T-helper 17 cell (primary cell): Measurements from ENCODE around the gene STAG2. TPM values are rescaled to one million over a fixed set of nuclear protein-coding genes. Genes with fewer than 3 reads are reported as not detected.
"Not testable (repeated sequence)": the region's sequence is repeated elsewhere in the genome, so short reads cannot be mapped to it uniquely, and the experiment has no call there.

ENCODE experiments used
- ATAC-seq: fragments of 150-1000 bp; cut with Tn5 transposase; 2 replicates; pipeline ENCODE4 v1.10.0; 2021; ENCODE audit warnings: mild to moderate bottlenecking, moderate library complexity
- DNase-seq, 3 donors: peaks; one replicate each; pipeline versions ENCODE4 v3.0.0 to v3.0.0-alpha.2; 2020 to 2021
- H3K9me3 ChIP-seq: one replicate; pipeline ENCODE4 v1.7.0; 2013; ENCODE audit warnings: low read length, mild to moderate bottlenecking; ENCODE audit not compliant: control insufficient read depth, poor library complexity, severe bottlenecking
- H3K27ac Mint-ChIP-seq: one replicate; pipeline ENCODE4 v1.8.0; 2022; ENCODE audit warnings: mild to moderate bottlenecking, moderate library complexity, mixed read lengths
- H3K27me3 Mint-ChIP-seq: one replicate; pipeline ENCODE4 v1.8.0; 2022; ENCODE audit warnings: mixed read lengths
- H3K36me3 Mint-ChIP-seq: one replicate; pipeline ENCODE4 v1.8.0; 2022; ENCODE audit warnings: low read depth, mixed read lengths
- H3K4me1 Mint-ChIP-seq: one replicate; pipeline ENCODE4 v1.8.0; 2022; ENCODE audit warnings: mild to moderate bottlenecking, mixed read lengths
- H3K4me3 Mint-ChIP-seq: one replicate; pipeline ENCODE4 v1.8.0; 2022; ENCODE audit warnings: mild to moderate bottlenecking, moderate library complexity, mixed read lengths
- total RNA-seq, 4 donors: library from RNA in 2 of 4; stranded (reverse) in 2 of 4; gene quantifications; one replicate each; pipeline ENCODE4 v1.2.3 and lab custom pipeline; 2022 to 2026

The STAG2 gene
- total RNA-seq, 2 donors from 2014 or later = 77.2 to 81.3 TPM

GRCh38 chrX:124026529-124026928, 65.0 kb downstream of the STAG2 start:
- no peaks in the 10 kb centered on the region for H3K27me3 Mint-ChIP-seq
- H3K9me3 ChIP-seq = no peaks in the 10 kb centered on the region
- H3K36me3 Mint-ChIP-seq = no peaks in the 10 kb centered on the region
- no peak for DNase-seq
- no peak for ATAC-seq
- no peak overlapping the region for H3K4me3 Mint-ChIP-seq
- H3K4me1 Mint-ChIP-seq = peaks cover 5% of the 10 kb centered on the region
- H3K27ac Mint-ChIP-seq = no peak overlapping the region

- no peaks in the 10 kb centered on the region for H3K27me3 Mint-ChIP-seq
- H3K27ac Mint-ChIP-seq = no peak overlapping the region
- H3K4me3 Mint-ChIP-seq = no peak overlapping the region
- ATAC-seq (no peak), DNase-seq (no peak)
- no peaks in the 10 kb centered on the region for H3K36me3 Mint-ChIP-seq
- peaks cover 3% of the 10 kb centered on the region for H3K4me1 Mint-ChIP-seq
- H3K9me3 ChIP-seq = no peaks in the 10 kb centered on the region
Observed at GRCh38 chrX:124028182-124028581, 66.7 kb downstream of the STAG2 start.

GRCh38 chrX:124030520-124030919, 69.0 kb downstream of the STAG2 start:
- H3K36me3 Mint-ChIP-seq = no peaks in the 10 kb centered on the region
- DNase-seq (no peak), ATAC-seq (no peak)
- no peak overlapping the region for H3K4me3 Mint-ChIP-seq
- no peaks in the 10 kb centered on the region for H3K9me3 ChIP-seq
- H3K27me3 Mint-ChIP-seq = no peaks in the 10 kb centered on the region
- no peak overlapping the region for H3K27ac Mint-ChIP-seq
- H3K4me1 Mint-ChIP-seq = peaks cover 3% of the 10 kb centered on the region

GRCh38 chrX:124033821-124034220, 72.3 kb downstream of the STAG2 start:
- Mint-ChIP-seq H3K27ac (peak overlapping the region; percentile 57), H3K27me3 (no peaks in the 10 kb centered on the region), H3K4me3 (no peak overlapping the region), H3K36me3 (no peaks in the 10 kb centered on the region), H3K4me1 (peaks cover 5% of the 10 kb centered on the region)
- ATAC-seq (no peak), DNase-seq (no peak)
- no peaks in the 10 kb centered on the region for H3K9me3 ChIP-seq

GRCh38 chrX:124035657-124036056, 74.2 kb downstream of the STAG2 start:
- Mint-ChIP-seq H3K27ac (no peak overlapping the region), H3K36me3 (no peaks in the 10 kb centered on the region), H3K4me3 (no peak overlapping the region), H3K27me3 (no peaks in the 10 kb centered on the region), H3K4me1 (peaks cover 5% of the 10 kb centered on the region)
- DNase-seq = no peak
- no peak for ATAC-seq
- no peaks in the 10 kb centered on the region for H3K9me3 ChIP-seq

GRCh38 chrX:124042042-124042441, 80.5 kb downstream of the STAG2 start:
- Mint-ChIP-seq H3K36me3 (no peaks in the 10 kb centered on the region), H3K27ac (peak overlapping the region; percentile 43), H3K4me3 (no peak overlapping the region), H3K4me1 (no peaks in the 10 kb centered on the region), H3K27me3 (no peaks in the 10 kb centered on the region)
- no peaks in the 10 kb centered on the region for H3K9me3 ChIP-seq
- ATAC-seq (no peak), DNase-seq (no peak)

- no peaks in the 10 kb centered on the region for H3K9me3 ChIP-seq
- Mint-ChIP-seq H3K4me3 (no peak overlapping the region), H3K36me3 (no peaks in the 10 kb centered on the region), H3K27me3 (no peaks in the 10 kb centered on the region), H3K27ac (no peak overlapping the region), H3K4me1 (peaks cover 2% of the 10 kb centered on the region)
- ATAC-seq (no peak), DNase-seq (no peak)
Observed at GRCh38 chrX:124045109-124045508, 83.6 kb downstream of the STAG2 start.

- H3K27me3 Mint-ChIP-seq, H3K4me3 Mint-ChIP-seq, ATAC-seq, H3K4me1 Mint-ChIP-seq, H3K36me3 Mint-ChIP-seq, DNase-seq, H3K9me3 ChIP-seq: not testable (repeated sequence)
- H3K27ac Mint-ChIP-seq = peak overlapping the region; percentile 82
Observed at GRCh38 chrX:124084417-124084816, 122.9 kb downstream of the STAG2 start.

- DNase-seq = no peak
- Mint-ChIP-seq H3K4me1 (peaks cover 11% of the 10 kb centered on the region), H3K4me3 (no peak overlapping the region), H3K36me3 (no peaks in the 10 kb centered on the region), H3K27me3 (no peaks in the 10 kb centered on the region), H3K27ac (peak overlapping the region; percentile 82)
- no peaks in the 10 kb centered on the region for H3K9me3 ChIP-seq
- ATAC-seq = no peak
Observed at GRCh38 chrX:124085063-124085462, 123.6 kb downstream of the STAG2 start.

- peak in 2 of 3 donors; percentile 5 to 8 for DNase-seq
- peak overlapping the region; percentile 69 for H3K4me3 Mint-ChIP-seq
- peaks cover 11% of the 10 kb centered on the region for H3K4me1 Mint-ChIP-seq
- ATAC-seq = peak; percentile 94
- no peaks in the 10 kb centered on the region for H3K27me3 Mint-ChIP-seq
- H3K9me3 ChIP-seq = no peaks in the 10 kb centered on the region
- H3K36me3 Mint-ChIP-seq = no peaks in the 10 kb centered on the region
- peak overlapping the region; percentile 82 for H3K27ac Mint-ChIP-seq
Observed at GRCh38 chrX:124086411-124086810, 124.9 kb downstream of the STAG2 start.

GRCh38 chrX:124087000-124087746, 125.7 kb downstream of the STAG2 start:
- H3K27me3 Mint-ChIP-seq = no peaks in the 10 kb centered on the region
- no peak overlapping the region for H3K4me3 Mint-ChIP-seq
- no peak for DNase-seq
- peaks cover 9% of the 10 kb centered on the region for H3K4me1 Mint-ChIP-seq
- no peak for ATAC-seq
- peak overlapping the region; percentile 82 for H3K27ac Mint-ChIP-seq
- H3K36me3 Mint-ChIP-seq = no peaks in the 10 kb centered on the region
- H3K9me3 ChIP-seq = no peaks in the 10 kb centered on the region

GRCh38 chrX:124093222-124093621, 131.7 kb downstream of the STAG2 start:
- DNase-seq (no peak), ATAC-seq (no peak)
- no peaks in the 10 kb centered on the region for H3K9me3 ChIP-seq
- Mint-ChIP-seq H3K4me3 (no peak overlapping the region), H3K27ac (no peak overlapping the region), H3K4me1 (peaks cover 8% of the 10 kb centered on the region), H3K36me3 (peaks cover 6% of the 10 kb centered on the region), H3K27me3 (no peaks in the 10 kb centered on the region)

GRCh38 chrX:124097116-124097515, 135.6 kb downstream of the STAG2 start:
- H3K27ac Mint-ChIP-seq = peak overlapping the region; percentile 61
- DNase-seq = no peak
- H3K36me3 Mint-ChIP-seq = peaks cover 6% of the 10 kb centered on the region
- H3K4me3 Mint-ChIP-seq = no peak overlapping the region
- H3K4me1 Mint-ChIP-seq = peaks cover 4% of the 10 kb centered on the region
- H3K9me3 ChIP-seq = no peaks in the 10 kb centered on the region
- no peaks in the 10 kb centered on the region for H3K27me3 Mint-ChIP-seq
- no peak for ATAC-seq

GRCh38 chrX:124098089-124098488, 136.6 kb downstream of the STAG2 start:
- Mint-ChIP-seq H3K36me3 (peaks cover 2% of the 10 kb centered on the region), H3K27me3 (no peaks in the 10 kb centered on the region), H3K4me3 (no peak overlapping the region), H3K27ac (no peak overlapping the region), H3K4me1 (peaks cover 4% of the 10 kb centered on the region)
- DNase-seq (no peak), ATAC-seq (peak; percentile 56)
- no peaks in the 10 kb centered on the region for H3K9me3 ChIP-seq
